Adrenal gland (tissue), 12 donors: ENCODE results near the gene MVB12A. TPM values are rescaled to one million over a fixed set of nuclear protein-coding genes. Genes with fewer than 3 reads are reported as not detected.

ENCODE experiments used
- DNase-seq, 7 donors: peaks; one replicate each; pipeline ENCODE4 v3.0.0-alpha.2; 2019 to 2020
- H3K27ac ChIP-seq, 5 donors: fragments of 200-600 bp; sonication (generic) in 4 of 5; 1 replicate in 3 of 5; 2 replicates in 2 of 5; pipeline versions ENCODE4 v1.5.1 to v1.8.0; 2016 to 2020; ENCODE audit warnings: mild to moderate bottlenecking in 1 of 5
- H3K27me3 ChIP-seq: fragments of 200-600 bp; 2 replicates; pipeline ENCODE4 v1.8.0; 2021
- H3K36me3 ChIP-seq, 2 donors: fragments of 200-600 bp; replicated peaks in 1 of 2; 1 replicate in 1 of 2; 2 replicates in 1 of 2; pipeline versions ENCODE4 v1.5.1 to v1.8.0; 2018 to 2022
- H3K4me1 ChIP-seq, 2 donors: fragments of 200-600 bp; replicated peaks in 1 of 2; 1 replicate in 1 of 2; 2 replicates in 1 of 2; pipeline versions ENCODE4 v1.5.1 to v1.8.0; 2018 to 2021
- H3K4me3 ChIP-seq, 4 donors: fragments of 200-600 bp; sonication (generic) in 3 of 4; one replicate each; pipeline ENCODE4 v1.5.1; 2016 to 2018
- H3K9me3 ChIP-seq, 3 donors: fragments of 200-600 bp; sonication (generic) in 1 of 3; replicated peaks in 1 of 3; 1 replicate in 2 of 3; 2 replicates in 1 of 3; pipeline versions ENCODE4 v1.5.1 to v1.8.0; 2016 to 2021
- POLR2A ChIP-seq, 2 donors: fragments of 450-650 bp; IDR thresholded peaks; one replicate each; pipeline ENCODE4 v1.6.1; 2017; ENCODE audit warnings: antibody characterized with exemption in 2 of 2, mild to moderate bottlenecking in 2 of 2, moderate library complexity in 1 of 2
- WGBS, 4 donors: extraction: QIAGEN DNeasy Blood & Tissue Kit in 2 of 4; methylation state at CpG; one replicate each; pipeline versions ENCODE4 v1.1.5 to v1.1.7; 2013 to 2017; 5-methylcytosine and 5-hydroxymethylcytosine counted together
- intact Hi-C, 2 donors: fragments of 100-400 bp; cut with DNase I; formaldehyde crosslinking; loops; one replicate each; pipeline versions ENCODE4 v1.14.1 to v1.15.0; 2022 to 2023
- polyA plus RNA-seq, 3 donors: library from polyadenylated mRNA; stranded (reverse); fragments of 200-250 nt in 2 of 3; fragments of 350-450 nt in 1 of 3; fragmentation: Illumina TruSeq in 1 of 3; extraction: RNeasy Lipid Tissue Mini Kit (QIAGEN cat#74804) in 1 of 3; gene quantifications; one replicate each; pipeline ENCODE4 v1.2.3, GENCODE V29; 2013 to 2014
- total RNA-seq, 9 donors: library from RNA; depleted of rRNA in 4 of 9; stranded (reverse); fragments of >200 nt in 4 of 9; fragments of 120-200 nt in 1 of 9; fragmentation: NEBNext Ultra II Directional in 1 of 9; extraction: Animal tissue kit (Norgen Biotek cat#: 25700) in 1 of 9; gene quantifications; one replicate each; pipeline versions ENCODE4 v1.1.0 to v1.2.4, GENCODE V29; 2013 to 2023
- TF ChIP-seq, protein P1 (sequence below), 6 experiments: fragments of 450-650 bp in 4 of 6; fragments of 200-600 bp in 2 of 6; sonication (generic) in 1 of 6; IDR thresholded peaks; 1 replicate in 5 of 6; 2 replicates in 1 of 6; pipeline versions ENCODE4 v1.5.1 to v1.8.0; 2016 to 2021; ENCODE audit warnings: antibody characterized with exemption in 6 of 6, mild to moderate bottlenecking in 2 of 6, moderate library complexity in 1 of 6
- donor health status: healthy with polysubstance abuse.
- donor health status: Bipolar disorder and iron deficiency.
- donor health status: DM: yes; HTN: yes; CAD: no.
- donor health status: DM: no; HTN: no; CAD: no.
- donor health status: DM: no; HTN: no; CAD: no.
- donor health status: DM: yes; HTN: yes; CAD: no.

Gene MVB12A
- total and polyA plus RNA-seq, 12 donors, result 17.4 to 162 (median 105) TPM

DNA sequence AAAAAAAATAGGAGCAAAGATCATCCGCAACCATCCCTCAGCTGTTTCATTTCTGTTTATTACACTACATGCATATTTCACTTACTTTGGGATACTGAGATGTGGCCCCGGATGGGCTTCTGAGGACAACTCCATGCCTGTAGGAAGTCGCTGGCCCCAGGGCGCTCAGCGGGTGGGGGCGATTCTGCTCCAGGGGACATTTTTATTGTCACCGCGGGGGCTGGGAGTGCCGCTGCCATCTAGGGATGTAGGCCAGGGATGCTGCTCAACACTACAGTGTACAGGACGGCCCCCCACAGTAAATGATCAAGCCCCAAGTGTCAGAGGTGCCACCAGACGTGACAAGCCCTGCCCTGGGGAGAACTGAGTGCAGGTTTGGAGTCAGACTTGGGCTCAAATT lies 8.0 kb upstream of the MVB12A start:
- H3K4me1 ChIP-seq, result peaks cover 11 to 30% of the 10 kb centered on the region in 2 donors
- H3K27ac ChIP-seq, result peak overlapping the region in 2 of 5 donors; percentile 57 to 78
- DNase-seq, result no peak
- no peaks in the 10 kb centered on the region for H3K27me3 ChIP-seq
- intact Hi-C loops, result no loop called here
- TF ChIP-seq, protein P1, sequence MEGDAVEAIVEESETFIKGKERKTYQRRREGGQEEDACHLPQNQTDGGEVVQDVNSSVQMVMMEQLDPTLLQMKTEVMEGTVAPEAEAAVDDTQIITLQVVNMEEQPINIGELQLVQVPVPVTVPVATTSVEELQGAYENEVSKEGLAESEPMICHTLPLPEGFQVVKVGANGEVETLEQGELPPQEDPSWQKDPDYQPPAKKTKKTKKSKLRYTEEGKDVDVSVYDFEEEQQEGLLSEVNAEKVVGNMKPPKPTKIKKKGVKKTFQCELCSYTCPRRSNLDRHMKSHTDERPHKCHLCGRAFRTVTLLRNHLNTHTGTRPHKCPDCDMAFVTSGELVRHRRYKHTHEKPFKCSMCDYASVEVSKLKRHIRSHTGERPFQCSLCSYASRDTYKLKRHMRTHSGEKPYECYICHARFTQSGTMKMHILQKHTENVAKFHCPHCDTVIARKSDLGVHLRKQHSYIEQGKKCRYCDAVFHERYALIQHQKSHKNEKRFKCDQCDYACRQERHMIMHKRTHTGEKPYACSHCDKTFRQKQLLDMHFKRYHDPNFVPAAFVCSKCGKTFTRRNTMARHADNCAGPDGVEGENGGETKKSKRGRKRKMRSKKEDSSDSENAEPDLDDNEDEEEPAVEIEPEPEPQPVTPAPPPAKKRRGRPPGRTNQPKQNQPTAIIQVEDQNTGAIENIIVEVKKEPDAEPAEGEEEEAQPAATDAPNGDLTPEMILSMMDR (IDR thresholded peaks at IDR 0.05), result no peak
- no peak for TF ChIP-seq POLR2A (IDR thresholded peaks at IDR 0.05)
- WGBS, 4 donors, result 83 to 89% (median 86%) methylated on average over 10 to 11 of the region's 11 CpGs
- H3K36me3 ChIP-seq, result peaks cover 0 to 5% of the 10 kb centered on the region in 2 donors
- no peaks in the 10 kb centered on the region for H3K9me3 ChIP-seq
- H3K4me3 ChIP-seq, result no peak overlapping the region

DNA sequence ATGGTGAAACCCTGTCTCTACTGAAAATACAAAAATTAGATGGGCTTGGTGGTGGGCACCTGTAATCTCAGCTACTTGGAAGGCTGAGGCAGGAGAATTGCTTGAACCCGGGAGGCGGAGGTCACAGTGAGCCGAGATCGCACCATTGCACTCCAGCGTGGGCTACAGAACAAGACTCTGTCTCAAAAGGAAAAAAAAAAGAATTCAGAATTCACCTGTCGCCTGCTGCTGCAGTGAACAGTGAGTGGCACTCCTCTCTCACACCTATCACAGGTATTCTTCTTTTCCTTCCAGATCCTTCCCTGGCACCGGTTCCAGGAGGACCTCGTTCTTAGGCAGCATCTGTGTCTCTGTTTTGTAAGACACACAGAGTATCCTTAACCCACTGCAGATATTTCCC lies 5.8 kb upstream of the MVB12A start:
- DNase-seq, result no peak
- peaks cover 10 to 18% of the 10 kb centered on the region in 2 donors for H3K4me1 ChIP-seq
- H3K9me3 ChIP-seq, result no peaks in the 10 kb centered on the region
- intact Hi-C loops, result no loop called here
- H3K4me3 ChIP-seq, result no peak overlapping the region
- H3K27me3 ChIP-seq, result no peaks in the 10 kb centered on the region
- 85 to 96% (median 94%) methylated on average over 4 to 8 of the region's 8 CpGs for WGBS, 4 donors
- peaks cover 0 to 5% of the 10 kb centered on the region in 2 donors for H3K36me3 ChIP-seq
- peak overlapping the region in 2 of 5 donors; percentile 57 to 78 for H3K27ac ChIP-seq
- TF ChIP-seq, protein P1 (IDR thresholded peaks at IDR 0.05), result no peak
- TF ChIP-seq POLR2A (IDR thresholded peaks at IDR 0.05), result no peak

DNA sequence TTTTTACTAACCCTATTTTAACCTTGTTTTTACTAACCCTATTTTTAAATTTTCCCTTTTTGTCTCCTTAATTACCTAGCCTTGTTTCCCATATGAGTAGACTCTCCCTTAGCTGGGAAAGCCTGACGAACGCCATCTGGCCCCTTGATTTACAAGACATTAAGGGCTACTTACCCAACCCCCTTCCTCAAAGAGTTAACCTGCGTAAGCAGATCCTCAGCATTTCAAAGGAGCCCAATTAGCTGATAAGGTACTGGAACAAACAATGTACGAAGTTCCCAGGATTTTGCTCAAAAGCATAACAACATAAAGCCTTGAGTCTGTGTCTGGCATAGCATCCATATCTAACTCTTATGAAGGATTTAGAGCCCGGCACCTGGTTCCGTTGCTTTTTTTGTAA lies 4.7 kb upstream of the MVB12A start:
- WGBS, 4 donors, result 66 to 79% (median 77%) methylated on average over 6 of the region's 6 CpGs
- no peak for DNase-seq
- Histone ChIP-seq H3K9me3 (no peaks in the 10 kb centered on the region), H3K27ac (peak overlapping the region in 1 of 5 donors; percentile 22), H3K27me3 (no peaks in the 10 kb centered on the region), H3K4me3 (no peak overlapping the region), H3K4me1 (peaks cover 6 to 17% of the 10 kb centered on the region in 2 donors), H3K36me3 (peaks cover 0 to 5% of the 10 kb centered on the region in 2 donors)
- intact Hi-C loops, result no loop called here
- TF ChIP-seq, protein P1 (IDR thresholded peaks at IDR 0.05), result no peak
- no peak for TF ChIP-seq POLR2A (IDR thresholded peaks at IDR 0.05)

DNA sequence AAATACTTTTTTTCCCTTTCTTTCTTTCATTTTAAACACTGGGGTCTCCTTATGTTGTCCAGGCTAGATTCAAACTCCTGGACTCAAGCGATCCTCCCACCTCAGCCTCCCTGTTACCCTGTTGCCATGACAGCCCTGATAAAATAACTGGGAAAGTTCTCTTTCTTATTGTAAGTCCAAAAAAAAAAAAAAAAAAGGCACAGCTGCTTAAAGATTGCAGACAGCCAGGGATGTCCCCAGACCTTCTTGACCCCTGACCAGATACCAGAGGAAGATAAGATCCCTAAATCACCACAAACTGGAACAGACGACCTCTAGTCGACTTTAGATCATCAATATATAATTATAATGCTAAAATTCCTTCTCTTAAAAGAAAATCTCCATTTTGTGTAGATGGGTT lies 1.1 kb upstream of the MVB12A start:
- 38 to 48% (median 43%) methylated on average over 3 of the region's 3 CpGs for WGBS, 4 donors
- Histone ChIP-seq H3K27ac (peak overlapping the region; percentile 77 to 91 (median 83)), H3K36me3 (peaks cover 0 to 5% of the 10 kb centered on the region in 2 donors), H3K4me1 (peaks cover 13% of the 10 kb centered on the region in 2 donors), H3K4me3 (peak overlapping the region in 2 of 4 donors; percentile 15 to 95), H3K27me3 (no peaks in the 10 kb centered on the region), H3K9me3 (no peaks in the 10 kb centered on the region)
- intact Hi-C loops, result no loop called here
- no peak for TF ChIP-seq POLR2A (IDR thresholded peaks at IDR 0.05)
- TF ChIP-seq, protein P1 (IDR thresholded peaks at IDR 0.05), result no peak
- DNase-seq, result no peak
